ENCODE measurements around the gene LCN10. TPM values are rescaled to one million over a fixed set of nuclear protein-coding genes. Genes with fewer than 3 reads are reported as not detected.

Gene LCN10
- total RNA-seq, 1 experiment from 2014 or later: 1.5 TPM

DNA sequence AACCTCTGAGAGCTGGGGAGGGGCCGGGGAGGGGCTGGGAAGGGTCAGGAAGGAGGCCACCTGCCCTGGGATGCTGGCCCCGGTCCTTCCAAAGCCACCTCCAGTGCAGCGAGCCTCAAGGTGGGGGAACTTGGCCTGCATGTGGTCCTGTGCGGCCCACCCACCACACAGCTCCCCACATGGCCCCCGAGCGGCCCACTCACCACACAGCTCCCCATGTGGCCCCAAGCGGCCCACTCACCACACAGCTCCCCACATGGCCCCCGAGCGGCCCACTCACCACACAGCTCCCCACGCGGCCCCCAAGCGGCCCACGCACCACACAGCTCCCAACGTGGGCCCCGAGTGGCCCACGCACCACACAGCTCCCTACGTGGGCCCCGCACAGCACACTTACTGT, 2.0 kb upstream of the LCN10 start:
- H3K4me1 ChIP-seq (ENCODE audit: insufficient read depth, low read length): no peaks in the 10 kb centered on the region
- no peak overlapping the region for H2BK120ac ChIP-seq (ENCODE audit: low read depth, low read length, poor library complexity, severe bottlenecking)
- H2BK12ac ChIP-seq (ENCODE audit: insufficient read length, low read depth, low read length): no peak overlapping the region
- H4K20me1 ChIP-seq (ENCODE audit: control insufficient read depth, insufficient read depth, insufficient read length): no peaks in the 10 kb centered on the region
- no peak overlapping the region for H2BK15ac ChIP-seq (ENCODE audit: low read depth, low read length)
- no peak overlapping the region for H3K4me2 ChIP-seq (ENCODE audit: insufficient read depth, insufficient read length, low read length)
- WGBS (ENCODE audit: extremely low coverage, insufficient read length, low lambda C conversion rate): no CpG with 5 or more reads among the region's 18 CpGs
- H2BK20ac ChIP-seq (ENCODE audit: low read depth, low read length, poor library complexity, severe bottlenecking): no peak overlapping the region
- H3K27ac ChIP-seq (ENCODE audit: insufficient read length, low read depth, low read length): no peak overlapping the region
- no peak overlapping the region for H3K23ac ChIP-seq (ENCODE audit: insufficient read length, low read depth, low read length)
- TF ChIP-seq, protein P1, sequence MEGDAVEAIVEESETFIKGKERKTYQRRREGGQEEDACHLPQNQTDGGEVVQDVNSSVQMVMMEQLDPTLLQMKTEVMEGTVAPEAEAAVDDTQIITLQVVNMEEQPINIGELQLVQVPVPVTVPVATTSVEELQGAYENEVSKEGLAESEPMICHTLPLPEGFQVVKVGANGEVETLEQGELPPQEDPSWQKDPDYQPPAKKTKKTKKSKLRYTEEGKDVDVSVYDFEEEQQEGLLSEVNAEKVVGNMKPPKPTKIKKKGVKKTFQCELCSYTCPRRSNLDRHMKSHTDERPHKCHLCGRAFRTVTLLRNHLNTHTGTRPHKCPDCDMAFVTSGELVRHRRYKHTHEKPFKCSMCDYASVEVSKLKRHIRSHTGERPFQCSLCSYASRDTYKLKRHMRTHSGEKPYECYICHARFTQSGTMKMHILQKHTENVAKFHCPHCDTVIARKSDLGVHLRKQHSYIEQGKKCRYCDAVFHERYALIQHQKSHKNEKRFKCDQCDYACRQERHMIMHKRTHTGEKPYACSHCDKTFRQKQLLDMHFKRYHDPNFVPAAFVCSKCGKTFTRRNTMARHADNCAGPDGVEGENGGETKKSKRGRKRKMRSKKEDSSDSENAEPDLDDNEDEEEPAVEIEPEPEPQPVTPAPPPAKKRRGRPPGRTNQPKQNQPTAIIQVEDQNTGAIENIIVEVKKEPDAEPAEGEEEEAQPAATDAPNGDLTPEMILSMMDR (conservative IDR thresholded peaks at IDR 0.05): no peak
- H3K27me3 Mint-ChIP-seq (ENCODE audit: low read depth): 0 out of 2 replicates have a peak, but pooled peaks cover 1% of the 10 kb centered on the region
- H3K4me3 Mint-ChIP-seq: no peak overlapping the region
- H3K18ac ChIP-seq (ENCODE audit: insufficient read length, low read depth, low read length): no peak overlapping the region
- no peaks in the 10 kb centered on the region for H3K36me3 Mint-ChIP-seq (ENCODE audit: insufficient read depth in 1 of 3, low read depth in 3 of 3)
- no peaks in the 10 kb centered on the region for H3K9me3 ChIP-seq (ENCODE audit: control insufficient read depth, low read depth, low read length)
- no peak overlapping the region for H2BK5ac ChIP-seq (ENCODE audit: insufficient read length, low read length)
- H3K9me3 Mint-ChIP-seq: no peaks in the 10 kb centered on the region
- no peak overlapping the region for H3K9ac ChIP-seq (ENCODE audit: extremely low read depth, insufficient read length, low read length)
- peaks cover 0 to 16% of the 10 kb centered on the region in 2 experiments; a peak in 1 of 4 replicates for H3K4me1 Mint-ChIP-seq
- H3K56ac ChIP-seq (ENCODE audit: insufficient read length, low read depth, low read length): no peak overlapping the region
- H3T11ph ChIP-seq (ENCODE audit: low read length): no peak overlapping the region
- H3K79me2 ChIP-seq (ENCODE audit: insufficient read depth, low read length): no peaks in the 10 kb centered on the region
- H4K91ac ChIP-seq (ENCODE audit: insufficient read length, low read depth, low read length): no peak overlapping the region
- no peak overlapping the region for H3K14ac ChIP-seq (ENCODE audit: insufficient read depth, low read length)
- DNase-seq: no peak
- no peak overlapping the region for H2AFZ ChIP-seq (ENCODE audit: low read length)
- H3K4ac ChIP-seq (ENCODE audit: low read depth, low read length): no peak overlapping the region
- no peak overlapping the region for H2AK5ac ChIP-seq (ENCODE audit: insufficient read length, low read length)
- H4K5ac ChIP-seq (ENCODE audit: insufficient read length, low read depth, low read length): no peak overlapping the region
- no peak overlapping the region for H4K8ac ChIP-seq (replicated peaks; ENCODE audit: insufficient read length, low read depth, low read length)
- H3K79me1 ChIP-seq (ENCODE audit: insufficient read depth, low read depth, low read length, poor library complexity, severe bottlenecking): no peaks in the 10 kb centered on the region
- peaks cover 3% of the 10 kb centered on the region for H3K23me2 ChIP-seq (ENCODE audit: insufficient read length, low read depth, low read length, poor library complexity, severe bottlenecking)
- H3K27ac Mint-ChIP-seq: no peak overlapping the region
- H3K27me3 ChIP-seq (ENCODE audit: insufficient read depth, low read length): no peaks in the 10 kb centered on the region
